NCI-H2107 treated with DMSO at 0.1 percent for 48 hours (cell line): ENCODE measurements around the gene AJAP1.

ENCODE experiments used
- DNase-seq: peaks from one replicate; lab custom pipeline; 2025; ENCODE audit not compliant: unreplicated experiment; lab: John Stamatoyannopoulos, UW

The AJAP1 gene

DNA sequence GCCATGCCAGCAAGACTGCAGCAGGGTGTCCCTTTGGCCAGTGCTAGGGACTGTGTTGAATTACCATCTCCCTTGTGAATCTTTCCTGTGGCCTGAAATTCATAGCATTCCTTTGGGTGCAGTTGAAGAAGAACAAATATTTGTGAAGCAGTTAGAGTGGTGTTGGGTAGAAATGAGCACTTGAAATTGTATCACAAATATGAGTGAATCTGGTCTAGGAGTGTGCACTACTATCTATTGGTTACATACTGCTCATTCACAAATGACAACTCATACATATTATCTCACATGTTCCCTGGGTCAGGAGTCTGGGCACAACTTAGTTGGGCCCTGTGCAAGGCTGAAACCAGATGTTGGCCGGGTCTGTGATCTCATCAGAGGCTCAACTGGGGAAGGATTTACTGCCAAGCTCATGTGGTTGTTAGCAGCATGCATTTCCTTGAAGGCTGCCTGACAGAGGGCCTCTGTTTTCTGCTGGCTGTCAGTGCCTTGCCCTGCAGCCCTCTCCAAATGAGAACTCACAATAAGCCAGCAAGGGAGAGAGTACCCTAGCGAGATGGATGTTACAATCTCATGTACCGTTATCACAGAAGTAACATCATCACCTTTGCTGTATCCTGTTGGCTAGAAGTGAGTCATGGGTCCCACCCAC lies 23.8 kb downstream of the AJAP1 start:
- no peak for DNase-seq

DNA sequence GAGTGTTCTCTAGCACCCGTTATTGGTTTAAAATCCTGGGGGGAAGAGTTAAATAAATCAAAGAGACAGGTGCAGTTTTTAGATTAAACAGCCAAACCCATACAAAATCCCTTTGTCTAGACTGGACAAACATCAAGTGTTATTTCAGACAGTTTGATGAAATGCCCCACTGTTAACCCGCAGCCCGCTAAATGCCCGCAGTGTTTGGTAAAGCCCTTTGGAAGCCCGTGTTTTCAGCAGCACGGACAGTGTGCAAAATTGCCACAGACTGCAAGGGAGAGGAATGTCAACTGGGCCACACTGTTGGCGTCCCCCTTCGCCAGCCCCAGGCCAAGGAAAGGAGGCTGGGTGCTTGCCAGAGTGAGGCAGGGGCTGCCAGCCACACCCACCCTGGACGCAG lies 26.6 kb downstream of the AJAP1 start:
- no peak for DNase-seq

DNA sequence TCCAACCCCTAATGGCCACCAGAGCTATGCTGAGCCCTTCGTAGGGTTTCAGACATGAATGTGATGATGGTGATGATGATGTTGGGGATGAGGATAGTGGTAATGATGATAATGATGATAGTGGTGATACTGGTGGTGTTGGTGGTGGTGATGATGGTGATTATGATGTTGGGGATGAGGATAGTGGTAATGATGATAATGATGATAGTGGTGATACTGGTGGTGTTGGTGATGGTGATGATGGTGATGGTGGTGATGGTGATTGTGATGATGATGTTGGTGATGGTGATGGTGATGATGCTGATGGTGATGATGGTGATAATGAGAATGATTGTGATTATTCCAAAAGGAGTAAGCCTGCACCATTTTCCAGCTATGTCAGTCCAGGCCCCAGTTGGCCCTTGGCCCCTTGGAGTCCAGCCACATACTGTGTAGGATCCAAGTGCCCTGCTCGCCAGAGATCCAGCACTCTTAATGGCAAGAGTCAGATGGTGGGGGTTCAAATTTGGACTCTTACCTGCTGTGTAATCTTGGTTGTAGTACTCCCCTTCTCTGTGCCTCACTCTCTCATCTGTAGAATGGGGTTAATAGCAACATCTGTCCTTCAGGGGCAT lies 28.3 kb downstream of the AJAP1 start:
- no peak for DNase-seq

DNA sequence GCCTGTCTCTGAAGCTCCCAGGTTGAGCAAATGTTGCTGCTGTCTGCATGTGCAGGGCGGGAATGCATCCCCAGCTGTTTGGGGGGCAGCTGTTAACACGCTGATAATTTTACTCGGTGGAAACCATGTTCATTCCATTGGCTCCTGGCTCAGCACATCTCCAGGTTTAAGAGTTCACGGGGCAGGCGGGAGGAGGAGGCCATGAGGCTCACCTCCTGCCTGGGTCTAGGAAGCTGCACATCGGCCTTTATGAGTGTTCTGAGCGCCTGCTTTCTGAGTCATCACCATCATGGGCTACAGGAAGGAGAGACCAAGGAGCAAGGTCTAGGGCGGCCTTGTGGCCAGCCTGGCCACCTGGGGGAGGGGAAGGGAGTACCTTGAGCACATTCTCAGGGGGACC lies 29.7 kb downstream of the AJAP1 start:
- no peak for DNase-seq

DNA sequence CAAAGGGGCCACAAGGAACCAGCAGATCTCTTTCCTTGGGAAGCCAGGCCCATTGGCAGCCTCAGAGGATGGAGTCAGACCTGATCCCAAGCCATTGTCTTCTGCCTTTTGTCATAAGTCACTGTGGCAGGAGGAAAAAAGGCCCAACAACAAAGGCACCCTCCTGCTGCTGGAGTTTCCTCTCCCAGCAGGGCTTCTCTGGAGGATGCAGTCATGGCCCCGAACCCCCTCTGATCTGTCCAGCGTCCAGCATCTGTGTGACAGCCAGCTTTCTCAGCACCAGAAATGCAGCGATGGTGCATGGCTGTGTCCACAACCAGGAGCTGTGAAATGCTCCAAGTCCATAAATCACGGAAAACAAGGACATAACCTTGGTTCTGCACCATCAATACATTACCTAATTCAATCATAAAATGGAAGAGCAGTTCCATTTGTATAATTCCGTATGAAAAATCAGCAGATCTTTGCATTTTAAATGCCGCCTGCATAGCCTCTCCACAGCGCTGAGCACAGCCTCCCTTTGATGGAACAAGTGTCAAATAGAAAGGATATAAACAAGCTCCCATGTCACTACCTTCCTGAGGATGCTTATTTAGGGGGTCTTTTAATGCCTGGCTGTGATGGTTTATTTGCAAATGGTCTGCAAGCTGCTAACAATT lies 30.6 kb downstream of the AJAP1 start:
- no peak for DNase-seq

DNA sequence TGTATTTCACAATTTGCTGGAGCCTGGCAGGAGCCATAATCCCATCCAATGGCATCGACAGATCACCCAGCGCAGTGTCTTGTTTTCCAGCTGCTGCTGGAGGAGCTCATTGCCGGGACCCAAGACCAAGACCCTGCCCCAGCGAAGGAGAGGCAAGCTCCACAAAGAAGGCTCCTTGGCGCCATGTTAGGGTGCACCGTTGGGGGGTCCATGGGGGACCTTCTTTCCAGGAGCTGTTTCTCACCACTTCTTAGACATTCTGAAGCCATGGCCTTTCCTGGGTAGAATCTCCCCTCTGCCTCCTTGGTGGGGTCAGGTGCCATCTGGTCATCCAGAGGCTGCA lies 31.1 kb downstream of the AJAP1 start:
- DNase-seq, result no peak

DNA sequence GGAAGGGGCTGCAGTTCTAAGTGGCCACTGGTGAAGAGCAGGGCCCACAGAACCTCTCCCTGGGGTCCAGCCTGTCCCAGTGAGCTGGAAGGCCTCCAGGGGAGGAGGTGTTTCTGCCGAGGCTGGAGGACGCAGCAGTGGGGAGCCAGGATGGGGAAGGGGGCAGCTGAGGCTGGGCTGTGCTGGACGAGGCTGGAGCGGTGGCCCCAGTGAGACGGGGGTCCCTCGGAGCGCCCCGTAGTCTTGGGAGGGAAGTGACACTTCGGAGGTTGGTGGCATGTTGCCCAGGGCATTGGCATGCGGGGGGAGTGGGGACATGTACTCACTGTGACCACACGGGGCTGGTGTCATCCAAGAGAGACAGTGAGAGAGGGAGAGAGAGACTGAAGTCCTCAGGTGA lies 33.5 kb downstream of the AJAP1 start:
- no peak for DNase-seq

DNA sequence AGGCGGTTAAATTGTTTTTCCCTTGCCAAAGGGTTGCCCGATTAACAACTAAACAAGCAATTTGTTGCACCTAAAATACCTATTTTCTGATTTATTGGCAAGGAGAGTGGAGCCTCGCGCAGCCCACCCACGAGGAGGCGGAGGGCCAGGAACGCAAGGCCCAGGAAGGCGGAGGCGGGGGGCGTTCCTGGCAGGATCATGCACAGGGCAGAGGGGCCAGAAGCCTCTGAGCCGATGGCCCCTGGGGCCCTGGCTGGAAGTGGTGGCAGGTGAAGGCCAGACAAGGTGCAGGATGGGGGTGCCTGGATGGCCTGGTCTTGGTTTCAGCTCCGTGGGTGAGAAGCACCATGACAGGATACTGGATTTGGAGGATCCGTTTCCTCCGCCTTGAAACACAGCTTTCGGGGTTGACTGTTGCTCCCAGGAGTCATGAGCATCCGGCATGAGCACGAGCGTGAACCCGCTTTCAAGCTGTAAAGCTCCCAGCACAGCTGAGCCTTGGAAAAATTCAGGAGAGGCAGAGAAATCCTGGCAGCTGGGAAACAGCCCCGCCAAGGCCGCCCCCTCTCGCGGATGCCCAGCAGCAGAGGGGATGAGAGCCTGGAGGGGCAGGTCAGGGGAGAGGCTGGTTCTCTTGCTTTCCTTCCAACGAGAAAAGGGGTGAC lies 35.0 kb downstream of the AJAP1 start:
- DNase-seq, result no peak

DNA sequence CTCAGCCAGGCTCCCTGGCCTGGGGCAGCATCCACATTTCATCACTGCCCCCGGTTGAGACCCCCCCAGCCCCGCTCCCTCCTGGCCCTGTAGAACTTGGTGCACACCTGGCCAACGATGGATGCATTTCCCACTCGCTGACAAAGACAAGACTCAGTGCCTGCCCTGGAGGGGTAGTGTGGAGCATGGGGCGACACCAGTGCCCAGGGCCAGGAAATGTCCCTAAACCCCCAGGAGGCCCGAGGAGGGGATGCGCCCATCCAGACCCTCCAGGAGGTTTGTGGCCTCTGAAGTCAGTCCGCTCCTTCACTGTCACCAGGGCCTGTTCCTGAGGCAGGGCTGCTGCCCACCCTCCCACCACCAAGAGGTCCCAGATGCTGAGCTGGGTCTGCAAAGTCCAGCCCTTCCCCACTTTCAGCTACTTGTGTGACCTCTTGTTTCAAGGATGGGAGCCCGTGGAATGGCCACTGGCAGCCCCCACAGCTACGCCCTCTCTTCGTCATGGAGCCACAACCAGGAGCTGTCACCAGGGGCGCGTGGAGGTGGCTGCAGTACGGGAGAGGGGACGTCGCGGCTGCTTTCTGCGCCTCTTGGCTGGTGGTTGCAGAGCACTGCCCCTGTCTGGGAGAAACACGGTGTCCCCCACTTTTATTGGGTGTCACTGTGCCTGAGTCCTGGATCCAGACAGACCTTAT lies 35.7 kb downstream of the AJAP1 start:
- no peak for DNase-seq

DNA sequence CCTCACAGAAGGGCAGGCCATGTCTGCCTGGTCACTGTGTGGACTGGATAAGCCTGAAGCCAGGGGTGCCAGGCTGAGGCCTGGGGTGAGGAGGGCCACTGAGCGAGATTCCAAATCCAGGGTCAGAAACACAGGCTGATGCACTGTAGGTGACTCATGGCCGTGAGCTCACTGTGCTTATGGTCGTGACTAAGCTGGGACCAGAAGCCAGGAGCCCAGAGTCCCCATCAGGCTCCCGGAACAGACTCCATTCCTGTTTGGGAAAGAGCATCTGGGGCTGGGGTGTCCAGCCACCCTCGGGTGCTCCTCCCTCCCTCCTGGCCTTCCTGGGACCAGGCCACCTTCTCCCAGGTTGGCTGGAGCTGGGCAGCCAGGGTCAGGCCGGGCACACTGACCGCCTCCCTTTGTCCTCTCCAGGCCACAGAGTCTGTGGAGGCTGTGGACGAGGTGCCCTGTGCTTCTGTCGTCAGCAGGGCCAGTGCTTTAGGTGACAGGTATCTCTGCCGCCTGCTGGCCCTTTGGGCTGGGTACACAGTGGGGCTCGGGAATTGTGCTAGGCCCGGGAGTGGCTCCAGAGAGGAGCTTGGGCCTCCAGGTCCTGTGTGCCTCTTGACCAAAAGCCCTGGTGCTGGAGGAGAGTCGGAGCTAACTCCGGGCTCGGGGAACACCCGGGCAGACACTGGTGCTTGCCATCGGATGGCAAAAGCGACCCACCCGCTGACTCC lies 36.7 kb downstream of the AJAP1 start:
- no peak for DNase-seq

DNA sequence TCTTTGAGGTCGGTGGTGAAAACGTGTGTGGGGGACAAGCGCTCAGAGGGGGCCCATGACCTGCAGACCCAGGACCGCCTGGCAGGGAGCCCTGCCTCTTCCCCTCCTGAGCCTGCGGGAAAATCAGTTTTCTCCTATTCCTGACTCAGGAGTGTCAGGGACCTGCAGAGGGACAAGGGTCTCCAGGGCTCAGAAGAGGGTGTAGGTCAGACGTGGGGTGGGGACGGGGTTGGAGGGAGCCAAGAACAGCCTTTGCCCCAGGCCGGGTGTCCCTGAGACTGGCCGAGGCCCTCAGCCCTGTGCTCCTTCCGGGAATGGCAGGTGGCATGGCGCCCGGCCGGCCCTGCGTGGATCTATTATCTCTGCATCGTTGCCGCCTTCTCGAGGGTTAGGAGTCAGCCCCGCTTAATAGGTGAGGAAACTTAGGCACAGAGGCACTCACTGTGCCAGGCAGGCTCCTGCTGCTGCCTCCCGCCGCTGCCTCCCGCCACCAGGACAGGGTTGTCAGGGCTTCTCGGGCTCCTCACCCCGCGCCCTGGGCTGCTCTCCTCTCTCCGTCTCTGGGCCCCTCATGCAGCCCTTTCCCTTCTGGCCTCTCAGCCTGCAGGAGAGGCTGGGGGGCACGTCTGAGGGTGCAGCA lies 37.5 kb downstream of the AJAP1 start:
- no peak for DNase-seq

DNA sequence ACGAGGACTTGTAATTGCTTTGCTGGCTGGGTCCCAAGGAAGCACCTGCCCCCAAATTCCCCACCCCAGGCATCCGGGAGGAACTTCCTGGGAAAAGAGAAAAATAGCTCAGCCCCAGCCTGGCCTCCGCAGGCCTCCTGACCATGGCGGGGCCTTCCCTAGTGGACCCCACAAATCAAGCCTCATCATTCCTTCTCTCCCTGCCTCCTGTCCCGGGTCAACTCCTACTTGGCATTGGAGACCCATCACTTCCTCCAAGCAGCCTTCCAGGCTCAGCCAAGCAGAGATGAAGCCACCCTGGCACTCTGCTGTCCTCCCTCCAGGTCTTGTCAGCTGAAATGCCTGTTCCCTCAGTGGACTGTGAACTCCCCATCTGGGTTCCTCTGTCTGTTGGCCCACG lies 38.0 kb downstream of the AJAP1 start:
- DNase-seq, result no peak

DNA sequence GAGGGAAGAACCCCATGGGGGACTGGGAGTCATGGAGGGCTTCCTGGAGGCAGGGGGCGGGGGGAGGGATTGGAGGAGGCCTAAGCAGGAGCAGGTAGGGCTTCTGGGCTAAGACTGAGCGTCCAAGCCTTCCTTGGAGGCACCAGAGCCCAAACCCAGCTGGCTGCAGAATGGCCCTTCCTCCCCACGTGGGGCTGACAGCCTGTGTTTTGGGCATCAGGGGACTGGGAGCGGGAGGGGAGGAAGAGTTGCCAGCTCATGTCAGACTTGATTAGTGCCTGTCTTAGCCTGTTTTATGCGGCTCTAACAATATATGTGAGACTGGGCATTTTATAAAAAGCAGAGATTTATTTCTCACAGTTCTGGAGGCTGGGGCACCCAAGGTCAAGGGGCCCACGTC lies 38.9 kb downstream of the AJAP1 start:
- no peak for DNase-seq

DNA sequence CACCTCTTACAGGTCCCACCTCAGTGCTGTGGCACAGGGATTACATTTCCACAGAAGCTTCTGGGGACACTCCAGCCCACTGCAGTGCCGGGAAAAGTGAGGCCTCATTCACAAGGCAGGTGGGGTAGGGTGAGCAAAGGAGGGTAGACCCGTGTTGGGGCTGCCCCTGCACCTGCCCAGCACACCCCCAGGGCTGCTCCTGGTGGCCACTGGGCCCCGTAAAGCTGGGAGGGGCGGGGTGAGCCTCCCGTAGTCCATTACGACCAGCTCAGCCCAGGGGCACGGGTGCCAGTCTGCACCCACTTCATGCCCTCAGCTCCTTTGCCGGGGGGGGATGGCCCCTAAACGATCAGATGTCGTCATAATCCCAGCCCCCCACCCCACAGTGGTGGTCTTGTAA lies 39.5 kb downstream of the AJAP1 start:
- no peak for DNase-seq

DNA sequence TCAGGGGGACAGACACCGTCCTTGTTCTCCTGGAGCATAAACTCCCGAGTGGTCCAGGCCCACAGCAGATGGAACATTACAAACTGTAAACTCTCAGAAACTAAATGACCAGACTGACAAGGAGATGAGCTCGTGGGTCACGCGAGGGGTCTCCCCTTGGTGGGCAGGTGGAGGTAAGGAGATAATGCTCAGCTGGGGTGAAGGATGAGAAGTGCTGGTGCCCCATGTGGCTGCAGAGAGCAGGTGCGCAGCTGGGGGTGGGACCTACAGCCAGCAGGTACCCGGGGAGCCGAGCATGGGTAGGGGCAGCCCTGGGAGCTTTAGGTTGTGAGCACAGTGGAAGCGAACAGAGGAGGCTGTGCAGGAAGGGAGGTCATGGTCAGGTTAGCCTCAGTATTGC lies 40.1 kb downstream of the AJAP1 start:
- DNase-seq, result no peak

DNA sequence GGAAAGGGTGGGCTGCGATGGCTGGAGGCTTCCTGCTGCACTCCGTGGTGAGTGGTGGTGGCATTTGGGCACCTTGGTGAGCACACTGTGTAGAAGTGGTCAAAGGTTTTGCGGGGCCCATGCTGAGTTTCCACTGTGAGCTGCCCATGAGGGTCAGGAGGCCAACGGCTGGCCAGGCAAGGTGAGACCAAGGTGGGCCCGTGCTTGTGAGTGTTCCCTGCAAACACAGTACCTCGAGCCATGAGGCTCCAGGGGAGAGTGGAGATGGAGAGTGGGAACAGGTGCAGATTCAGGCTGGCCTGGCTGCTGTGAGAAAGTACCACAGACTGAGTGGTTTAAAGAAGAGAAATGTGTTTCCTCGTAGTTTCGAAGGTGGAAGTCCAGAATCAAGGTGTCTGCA lies 40.8 kb downstream of the AJAP1 start:
- DNase-seq, result no peak

DNA sequence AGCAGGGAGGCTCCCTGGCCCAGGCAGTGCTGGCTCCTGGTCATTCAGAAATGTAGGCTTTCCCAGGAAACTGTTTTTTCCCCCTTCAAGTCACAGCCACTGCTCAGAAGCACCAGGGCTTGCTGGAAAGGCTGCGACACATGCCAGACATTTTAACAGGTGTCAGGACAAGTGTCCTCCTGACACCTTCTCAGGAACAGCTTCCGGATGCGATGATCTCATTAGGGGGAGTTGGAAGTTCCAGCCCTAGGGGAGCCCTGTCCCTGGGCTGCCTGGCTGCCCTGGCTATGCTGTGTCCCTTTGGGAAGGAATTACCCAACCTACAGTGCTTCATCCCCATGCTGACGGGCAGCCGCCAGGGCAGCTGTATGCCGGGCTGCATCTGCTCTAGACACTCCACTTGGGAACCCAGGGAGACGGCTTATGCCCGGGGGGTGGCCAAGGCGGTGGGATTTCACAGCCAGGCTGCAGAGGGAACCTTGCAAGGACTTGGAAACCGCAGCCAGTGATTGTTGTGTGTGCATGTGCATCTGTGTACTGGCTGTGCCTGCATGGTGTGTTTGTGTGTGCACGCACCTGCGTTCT lies 41.8 kb downstream of the AJAP1 start:
- no peak for DNase-seq

DNA sequence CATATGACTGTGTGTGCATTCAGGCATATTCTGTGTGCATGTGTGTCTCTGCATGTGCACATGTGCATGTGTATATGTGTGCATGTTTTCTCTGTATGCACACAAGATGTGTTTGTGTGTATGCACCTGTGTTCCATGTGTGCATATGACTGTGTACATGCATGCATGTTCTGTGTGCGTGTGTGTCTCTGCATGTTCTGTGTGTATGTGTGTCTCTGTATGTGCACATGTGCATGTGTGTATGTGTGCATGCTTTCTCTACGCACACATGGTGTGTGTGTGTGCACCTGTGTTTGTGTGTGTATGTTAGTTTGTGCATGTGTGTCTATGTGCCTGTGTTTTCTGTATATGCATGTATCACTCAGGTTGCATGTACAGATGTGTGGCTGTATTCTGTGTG lies 42.3 kb downstream of the AJAP1 start:
- DNase-seq, result no peak

DNA sequence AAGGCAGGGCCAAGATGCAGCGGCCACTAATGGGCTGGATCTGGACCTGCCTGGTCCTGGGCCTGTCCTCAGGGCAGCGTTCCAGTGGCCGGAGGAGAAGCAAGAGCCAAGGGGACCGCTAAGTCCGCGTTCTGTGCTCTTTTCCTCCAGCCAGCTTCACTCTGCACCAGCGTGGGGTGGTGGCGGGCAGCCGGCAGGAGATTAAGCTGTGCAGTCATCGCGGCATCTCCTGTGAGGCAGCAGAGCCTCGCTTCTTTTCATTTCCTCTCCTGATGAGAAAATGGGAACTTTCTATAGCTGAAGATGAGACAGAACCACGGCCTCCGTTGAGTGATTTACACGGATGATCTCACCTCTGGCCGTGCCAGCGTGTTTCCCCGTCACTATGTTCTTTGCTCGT lies 43.4 kb downstream of the AJAP1 start:
- DNase-seq, result no peak

DNA sequence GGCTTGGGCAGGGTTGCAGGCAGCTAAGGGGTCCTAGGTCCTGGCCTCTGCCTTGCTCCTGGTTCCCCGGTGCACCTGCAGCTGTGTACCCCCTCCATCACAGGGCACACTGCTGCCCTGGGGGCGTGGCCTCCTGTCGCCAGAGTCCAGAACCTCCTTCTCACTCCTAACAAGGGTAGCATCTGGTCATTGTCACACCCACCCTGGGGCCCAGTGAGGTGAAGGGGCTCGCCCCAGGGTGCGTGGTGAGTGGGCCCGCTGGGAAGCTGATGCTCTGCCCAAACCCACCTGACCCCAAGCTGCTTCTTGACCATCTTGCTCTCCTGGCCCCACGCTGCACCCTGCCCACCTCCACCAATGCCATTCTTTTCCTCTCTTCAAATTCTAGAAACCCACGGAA lies 44.5 kb downstream of the AJAP1 start:
- DNase-seq, result no peak
